Hematopoietic multipotent progenitor cell treated with erythropoietin and hydrocortisone succinate and interleukin-3 and kit ligand, for 17 days (in vitro differentiated cells): ENCODE data around the gene ARHGAP28.

ENCODE experiments used
- DNase-seq: peaks from one replicate; pipeline ENCODE4 v3.0.0-alpha.2; 2015; ENCODE audit warnings: low spot score

ARHGAP28 gene

DNA sequence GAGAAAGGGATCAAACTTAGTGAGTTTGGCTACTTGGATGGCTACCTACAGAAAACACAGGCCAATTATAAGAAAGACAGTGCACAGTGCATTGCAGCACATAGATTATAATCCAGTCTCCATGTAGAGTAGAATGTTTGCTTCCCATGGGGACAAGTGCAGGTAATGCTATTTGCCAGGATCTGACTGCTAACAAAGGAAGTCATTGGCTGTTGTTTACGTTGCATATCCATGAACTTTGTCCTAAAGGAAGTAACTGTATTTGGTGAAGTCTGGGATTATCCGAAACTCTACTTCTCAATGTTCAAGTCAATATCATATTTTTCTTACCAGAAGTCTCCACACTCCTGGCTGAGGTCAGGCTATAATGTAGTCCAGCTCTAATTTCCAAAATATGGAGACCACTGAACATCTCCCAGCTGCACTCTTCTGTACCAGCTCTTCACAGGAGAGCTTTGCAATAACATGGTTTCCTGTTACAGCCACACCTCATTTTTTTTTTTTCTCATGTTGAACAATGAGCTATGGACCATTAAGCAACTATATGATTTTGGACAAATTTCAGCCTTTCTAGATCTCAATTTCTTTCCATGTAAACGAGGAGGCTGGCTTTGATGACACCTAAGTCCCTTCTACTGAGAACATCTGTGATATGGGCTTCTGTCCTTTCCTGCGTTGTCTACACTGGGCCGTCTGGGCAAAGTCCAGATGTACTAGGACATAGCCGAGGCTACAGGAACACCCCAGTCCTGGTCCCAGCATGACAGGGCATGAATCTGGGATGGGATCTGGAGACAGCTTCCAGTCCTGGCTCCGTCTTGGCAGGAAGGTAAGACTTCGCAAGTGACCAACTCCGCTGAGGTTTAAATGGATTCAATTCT is 233.3 kb downstream of the ARHGAP28 start:
- DNase-seq, result no peak

DNA sequence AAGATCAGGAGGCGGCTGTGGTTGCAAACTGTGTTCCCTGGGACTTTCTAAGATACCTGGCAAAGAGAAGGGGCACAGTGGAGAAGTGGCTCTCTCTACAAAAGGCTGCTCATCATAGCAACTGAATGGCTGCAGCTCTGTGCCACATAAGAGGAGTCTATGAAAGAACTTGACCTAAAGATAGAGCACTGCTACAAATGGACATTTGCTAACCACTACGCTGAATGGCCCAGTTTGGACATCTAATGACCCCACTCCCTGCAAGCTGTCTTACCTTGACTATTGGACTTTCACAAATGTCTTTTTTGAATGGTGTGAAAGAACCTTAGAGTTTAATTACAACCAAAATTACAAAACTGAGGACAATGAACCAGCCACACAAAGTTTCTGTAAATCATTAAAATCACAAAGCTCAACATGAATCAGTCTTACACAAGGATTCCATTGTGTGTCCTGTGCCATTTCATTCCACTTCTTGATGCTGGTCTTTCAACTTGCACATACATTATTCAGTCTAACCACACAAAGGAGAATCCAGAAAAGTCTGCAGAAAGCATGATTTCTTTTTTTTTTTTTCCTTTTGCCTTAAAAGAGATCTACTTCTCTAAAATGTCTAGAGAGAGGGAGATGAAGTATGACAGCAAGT is 234.1 kb downstream of the ARHGAP28 start:
- no peak for DNase-seq
